WTC11 (cell line): Measurements from ENCODE around the gene MAP3K12. TPM values are rescaled to one million over a fixed set of nuclear protein-coding genes. Genes with fewer than 3 reads are reported as not detected.

Experiments used
- ATAC-seq: fragments of 200-7000 bp; cut with Tn5 transposase; 2 replicates; pipeline ENCODE4 v1.10.0; 2021; ENCODE audit warnings: mild to moderate bottlenecking, moderate library complexity
- CTCF ChIA-PET: fragments of 300-600 bp; sonication (Branson Sonifier 250); formaldehyde crosslinking; loops from one replicate; lab custom pipeline; 2021; ENCODE audit warnings: antibody characterized with exemption; lab: Charles Lee
- POLR2A ChIA-PET: fragments of 350-600 bp; sonication (Branson Sonifier 250); formaldehyde crosslinking; loops from one replicate; lab custom pipeline; 2021; ENCODE audit warnings: antibody characterized with exemption; lab: Charles Lee
- DNase-seq: peaks from one replicate; pipeline ENCODE4 v3.0.0; 2021; ENCODE audit warnings: low spot score
- H3K27ac Mint-ChIP-seq: 2 replicates; pipeline ENCODE4 v1.8.0; 2021; ENCODE audit warnings: mixed read lengths
- H3K27me3 Mint-ChIP-seq: 2 replicates; pipeline ENCODE4 v1.8.0; 2021; ENCODE audit warnings: low read depth, mild to moderate bottlenecking, moderate library complexity, mixed read lengths
- H3K36me3 Mint-ChIP-seq: 2 replicates; pipeline ENCODE4 v1.8.0; 2021; ENCODE audit warnings: mixed read lengths
- H3K4me1 Mint-ChIP-seq: 2 replicates; pipeline ENCODE4 v1.8.0; 2022; ENCODE audit warnings: mixed read lengths
- H3K4me3 Mint-ChIP-seq: 2 replicates; pipeline ENCODE4 v1.8.0; 2021; ENCODE audit warnings: mild to moderate bottlenecking, moderate library complexity, mixed read lengths
- H3K9me3 Mint-ChIP-seq: 2 replicates; pipeline ENCODE4 v1.8.0; 2021; ENCODE audit warnings: mixed read lengths
- EMX1 ChIP-seq: fragments of 250-450 bp; sonication (Bioruptor Pico); IDR thresholded peaks from 2 replicates; pipeline ENCODE4 v1.8.0; 2021; ENCODE audit warnings: mild to moderate bottlenecking
- FOXJ3 ChIP-seq: sonication (generic); formaldehyde crosslinking; IDR thresholded peaks from 2 replicates; pipeline ENCODE4 v1.9.0; 2021; ENCODE audit warnings: missing genetic modification reagents, mild to moderate bottlenecking, borderline replicate concordance
- NR1H2 ChIP-seq: sonication (generic); formaldehyde crosslinking; IDR thresholded peaks from 2 replicates; pipeline ENCODE4 v1.9.0; 2021; ENCODE audit warnings: mild to moderate bottlenecking, moderate library complexity, missing genetic modification reagents
- OVOL2 ChIP-seq: fragments of 250-450 bp; sonication (Bioruptor Pico); IDR thresholded peaks from 2 replicates; pipeline ENCODE4 v1.9.0; 2021; ENCODE audit warnings: mild to moderate bottlenecking, borderline replicate concordance
- ZNF121 ChIP-seq: sonication (generic); formaldehyde crosslinking; IDR thresholded peaks from 2 replicates; pipeline ENCODE4 v1.8.0; 2023; ENCODE audit warnings: missing genetic modification reagents
- ZNF263 ChIP-seq: sonication (generic); formaldehyde crosslinking; IDR thresholded peaks from 2 replicates; pipeline ENCODE4 v1.8.1; 2022; ENCODE audit warnings: low read depth, mild to moderate bottlenecking, moderate library complexity, missing genetic modification reagents
- ZNF671 ChIP-seq: fragments of 250-450 bp; sonication (Bioruptor Pico); IDR thresholded peaks from 2 replicates; pipeline ENCODE4 v1.8.0; 2021; ENCODE audit warnings: mild to moderate bottlenecking
- total RNA-seq: library from RNA; stranded (reverse); gene quantifications from 3 replicates; pipeline ENCODE4 v1.2.3, GENCODE V29; 2021
- TF ChIP-seq, protein P1 (sequence below): fragments of 250-450 bp; sonication (Bioruptor Pico); IDR thresholded peaks from 2 replicates; pipeline ENCODE4 v1.8.0; 2021; ENCODE audit warnings: mild to moderate bottlenecking
- TF ChIP-seq, protein P2 (sequence below): sonication (generic); formaldehyde crosslinking; conservative IDR thresholded peaks from 2 replicates; pipeline ENCODE4 v1.8.1; 2023; ENCODE audit warnings: mild to moderate bottlenecking, low read depth, missing genetic modification reagents, moderate library complexity
- TF ChIP-seq, protein P3 (sequence below): sonication (generic); formaldehyde crosslinking; IDR thresholded peaks from 2 replicates; pipeline ENCODE4 v1.8.1; 2022; ENCODE audit warnings: low read depth, missing genetic modification reagents, borderline replicate concordance
- TF ChIP-seq, protein P4 (sequence below): fragments of 250-450 bp; sonication (Bioruptor Pico); conservative IDR thresholded peaks from 2 replicates; pipeline ENCODE4 v1.9.0; 2021; ENCODE audit warnings: mild to moderate bottlenecking
- TF ChIP-seq, protein P5 (sequence below): fragments of 250-450 bp; sonication (Bioruptor Pico); IDR thresholded peaks from 2 replicates; pipeline ENCODE4 v1.9.0; 2021; ENCODE audit warnings: mild to moderate bottlenecking
- TF ChIP-seq, protein P6 (sequence below): sonication (generic); formaldehyde crosslinking; IDR thresholded peaks from 2 replicates; pipeline ENCODE4 v1.8.0; 2022; ENCODE audit warnings: missing genetic modification reagents
- TF ChIP-seq, protein P7 (sequence below): sonication (generic); formaldehyde crosslinking; IDR thresholded peaks from 2 replicates; pipeline ENCODE4 v1.8.0; 2023; ENCODE audit warnings: missing genetic modification reagents
- TF ChIP-seq, protein P8 (sequence below): fragments of 250-450 bp; sonication (Bioruptor Pico); IDR thresholded peaks from 2 replicates; pipeline ENCODE4 v1.9.0; 2021; ENCODE audit warnings: mild to moderate bottlenecking

MAP3K12 gene
- total RNA-seq, 1 experiment from 2014 or later: 23.6 TPM

DNA sequence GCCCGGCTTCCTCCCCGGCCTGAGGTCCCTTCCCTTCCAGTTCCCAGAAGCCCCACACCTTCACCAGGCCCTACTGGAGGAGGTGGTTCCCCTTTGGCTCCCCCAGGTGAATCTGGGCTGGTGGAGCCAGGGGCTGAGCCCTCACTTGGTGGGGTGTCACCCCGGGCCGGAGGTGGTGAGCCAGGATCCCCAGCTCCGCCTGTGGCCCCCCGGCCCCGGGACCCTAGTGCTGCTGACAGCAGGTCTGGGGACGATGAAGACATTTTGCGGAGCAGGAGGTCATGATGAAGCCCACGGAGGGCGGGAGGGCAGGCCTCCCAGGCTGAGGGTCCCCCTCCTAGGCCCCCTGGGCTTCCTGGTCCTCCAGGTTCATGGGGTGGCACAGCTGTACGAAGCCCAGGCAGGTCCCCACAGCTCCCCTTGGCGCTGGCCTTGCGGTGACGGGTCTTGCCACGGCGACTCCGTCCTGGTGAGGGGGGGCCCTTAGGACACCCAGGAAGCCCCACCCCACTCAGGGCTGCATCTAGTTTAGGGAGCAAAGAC, 16.6 kb downstream of the MAP3K12 start:
- 0 out of 2 replicates have a peak, but pooled peaks have one; percentile 28 for TF ChIP-seq FOXJ3 (CRISPR knock-in tag)
- TF ChIP-seq EMX1 (CRISPR knock-in tag): peak; percentile 71
- TF ChIP-seq ZNF263 (CRISPR knock-in tag): no peak
- TF ChIP-seq ZNF671 (CRISPR knock-in tag): peak; percentile 68; the same call in 1 of the 2 replicates
- TF ChIP-seq, protein P1, sequence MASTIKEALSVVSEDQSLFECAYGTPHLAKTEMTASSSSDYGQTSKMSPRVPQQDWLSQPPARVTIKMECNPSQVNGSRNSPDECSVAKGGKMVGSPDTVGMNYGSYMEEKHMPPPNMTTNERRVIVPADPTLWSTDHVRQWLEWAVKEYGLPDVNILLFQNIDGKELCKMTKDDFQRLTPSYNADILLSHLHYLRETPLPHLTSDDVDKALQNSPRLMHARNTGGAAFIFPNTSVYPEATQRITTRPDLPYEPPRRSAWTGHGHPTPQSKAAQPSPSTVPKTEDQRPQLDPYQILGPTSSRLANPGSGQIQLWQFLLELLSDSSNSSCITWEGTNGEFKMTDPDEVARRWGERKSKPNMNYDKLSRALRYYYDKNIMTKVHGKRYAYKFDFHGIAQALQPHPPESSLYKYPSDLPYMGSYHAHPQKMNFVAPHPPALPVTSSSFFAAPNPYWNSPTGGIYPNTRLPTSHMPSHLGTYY (CRISPR knock-in tag): peak; percentile 42; the same call in 1 of the 2 replicates
- TF ChIP-seq, protein P2, sequence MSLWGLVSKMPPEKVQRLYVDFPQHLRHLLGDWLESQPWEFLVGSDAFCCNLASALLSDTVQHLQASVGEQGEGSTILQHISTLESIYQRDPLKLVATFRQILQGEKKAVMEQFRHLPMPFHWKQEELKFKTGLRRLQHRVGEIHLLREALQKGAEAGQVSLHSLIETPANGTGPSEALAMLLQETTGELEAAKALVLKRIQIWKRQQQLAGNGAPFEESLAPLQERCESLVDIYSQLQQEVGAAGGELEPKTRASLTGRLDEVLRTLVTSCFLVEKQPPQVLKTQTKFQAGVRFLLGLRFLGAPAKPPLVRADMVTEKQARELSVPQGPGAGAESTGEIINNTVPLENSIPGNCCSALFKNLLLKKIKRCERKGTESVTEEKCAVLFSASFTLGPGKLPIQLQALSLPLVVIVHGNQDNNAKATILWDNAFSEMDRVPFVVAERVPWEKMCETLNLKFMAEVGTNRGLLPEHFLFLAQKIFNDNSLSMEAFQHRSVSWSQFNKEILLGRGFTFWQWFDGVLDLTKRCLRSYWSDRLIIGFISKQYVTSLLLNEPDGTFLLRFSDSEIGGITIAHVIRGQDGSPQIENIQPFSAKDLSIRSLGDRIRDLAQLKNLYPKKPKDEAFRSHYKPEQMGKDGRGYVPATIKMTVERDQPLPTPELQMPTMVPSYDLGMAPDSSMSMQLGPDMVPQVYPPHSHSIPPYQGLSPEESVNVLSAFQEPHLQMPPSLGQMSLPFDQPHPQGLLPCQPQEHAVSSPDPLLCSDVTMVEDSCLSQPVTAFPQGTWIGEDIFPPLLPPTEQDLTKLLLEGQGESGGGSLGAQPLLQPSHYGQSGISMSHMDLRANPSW (CRISPR knock-in tag): no peak
- DNase-seq (no peak), ATAC-seq (no peak; the same call in 1 of the 2 replicates)
- POLR2A ChIA-PET: interaction anchor here (0.7 to 2.7 kb wide), 7 partner anchors 10 to 215 kb away, joined by 3 to 23 read pairs (median 6); partner anchors contain the start of genes MAP3K12 and TARBP2
- H3K4me1 Mint-ChIP-seq: peaks cover 15% of the 10 kb centered on the region
- H3K27me3 Mint-ChIP-seq: no peaks in the 10 kb centered on the region
- CTCF ChIA-PET: interaction anchor here (0.5 to 8.1 kb wide), 19 partner anchors 9 to 256 kb away, joined by 3 to 99 read pairs (median 4); partner anchors contain the start of genes AAAS, ATP5MC2, MAP3K12 and NPFF
- H3K27ac Mint-ChIP-seq: no peak overlapping the region
- H3K4me3 Mint-ChIP-seq: no peak overlapping the region
- H3K9me3 Mint-ChIP-seq: no peaks in the 10 kb centered on the region
- H3K36me3 Mint-ChIP-seq: peaks cover 55% of the 10 kb centered on the region

DNA sequence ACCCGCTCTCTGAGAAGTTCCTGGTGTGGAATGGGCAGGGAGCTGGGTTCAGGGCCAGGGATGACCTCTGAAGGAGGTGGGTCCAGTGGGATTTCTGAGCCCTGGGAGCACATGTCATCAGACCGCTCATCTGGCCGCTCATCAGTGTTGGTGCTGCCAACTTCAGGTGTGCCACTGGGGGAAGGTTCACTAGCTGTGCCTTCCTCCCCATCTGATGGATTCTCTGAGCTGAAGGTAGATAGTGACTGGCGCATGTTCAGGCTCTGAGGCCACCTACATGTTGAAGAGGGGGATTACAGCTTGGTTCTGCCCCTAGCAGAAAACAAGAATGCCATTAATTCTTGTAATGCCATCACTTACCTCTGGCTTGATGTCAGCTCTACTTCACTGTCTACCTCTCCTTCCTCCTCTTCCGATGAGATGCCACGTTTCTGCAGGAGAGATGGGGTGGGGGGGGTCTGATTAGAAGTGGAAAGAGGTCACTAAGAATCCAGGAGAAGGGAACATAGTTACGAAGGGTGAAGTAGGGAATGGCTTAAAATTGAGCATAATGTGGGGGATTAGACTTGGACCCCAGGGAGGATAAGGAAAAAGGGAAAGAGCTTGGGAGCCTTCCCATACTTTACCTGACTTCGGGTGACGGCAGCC, 17.2 kb downstream of the MAP3K12 start:
- peak; percentile 19 for DNase-seq
- H3K27ac Mint-ChIP-seq: peak overlapping the region; percentile 86
- no peak for TF ChIP-seq FOXJ3 (CRISPR knock-in tag)
- no peak for TF ChIP-seq OVOL2 (CRISPR knock-in tag)
- TF ChIP-seq ZNF671 (CRISPR knock-in tag): no peak; the same call in 1 of the 2 replicates
- TF ChIP-seq, protein P3, sequence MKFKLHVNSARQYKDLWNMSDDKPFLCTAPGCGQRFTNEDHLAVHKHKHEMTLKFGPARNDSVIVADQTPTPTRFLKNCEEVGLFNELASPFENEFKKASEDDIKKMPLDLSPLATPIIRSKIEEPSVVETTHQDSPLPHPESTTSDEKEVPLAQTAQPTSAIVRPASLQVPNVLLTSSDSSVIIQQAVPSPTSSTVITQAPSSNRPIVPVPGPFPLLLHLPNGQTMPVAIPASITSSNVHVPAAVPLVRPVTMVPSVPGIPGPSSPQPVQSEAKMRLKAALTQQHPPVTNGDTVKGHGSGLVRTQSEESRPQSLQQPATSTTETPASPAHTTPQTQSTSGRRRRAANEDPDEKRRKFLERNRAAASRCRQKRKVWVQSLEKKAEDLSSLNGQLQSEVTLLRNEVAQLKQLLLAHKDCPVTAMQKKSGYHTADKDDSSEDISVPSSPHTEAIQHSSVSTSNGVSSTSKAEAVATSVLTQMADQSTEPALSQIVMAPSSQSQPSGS: no peak
- TF ChIP-seq ZNF263 (CRISPR knock-in tag): no peak
- TF ChIP-seq, protein P4, sequence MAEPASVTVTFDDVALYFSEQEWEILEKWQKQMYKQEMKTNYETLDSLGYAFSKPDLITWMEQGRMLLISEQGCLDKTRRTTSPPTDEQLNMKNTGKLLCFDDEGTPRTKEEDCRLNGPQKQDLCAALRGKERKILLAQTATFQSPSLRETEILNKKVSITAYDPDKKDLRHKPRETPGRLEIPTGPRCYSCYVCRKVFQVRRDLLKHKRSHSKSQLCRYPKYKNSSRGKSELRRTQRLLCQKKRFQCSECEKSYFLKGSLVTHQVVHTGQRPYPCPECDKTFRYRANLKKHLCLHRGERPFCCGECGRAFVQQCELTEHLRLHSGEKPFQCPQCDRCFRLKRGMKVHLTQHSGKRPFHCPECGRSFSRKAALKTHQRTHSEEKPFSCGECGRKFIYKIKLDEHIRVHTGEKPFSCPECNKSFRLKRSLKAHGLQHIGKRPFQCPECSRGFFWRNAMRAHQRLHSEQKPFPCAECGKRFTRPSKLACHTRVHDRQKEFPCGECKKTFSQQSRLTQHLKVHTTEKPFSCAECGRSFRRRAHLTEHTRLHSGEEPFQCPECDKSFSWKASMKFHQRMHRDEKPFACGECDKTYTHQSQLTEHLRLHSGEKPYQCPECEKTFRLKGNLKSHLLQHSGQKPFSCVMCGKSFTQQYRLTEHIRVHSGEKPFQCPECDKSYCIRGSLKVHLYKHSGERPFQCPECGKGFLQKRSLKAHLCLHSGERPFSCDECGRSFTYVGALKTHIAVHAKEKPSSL (CRISPR knock-in tag): 0 out of 2 replicates have a peak, but pooled peaks have one; percentile 30
- TF ChIP-seq, protein P5, sequence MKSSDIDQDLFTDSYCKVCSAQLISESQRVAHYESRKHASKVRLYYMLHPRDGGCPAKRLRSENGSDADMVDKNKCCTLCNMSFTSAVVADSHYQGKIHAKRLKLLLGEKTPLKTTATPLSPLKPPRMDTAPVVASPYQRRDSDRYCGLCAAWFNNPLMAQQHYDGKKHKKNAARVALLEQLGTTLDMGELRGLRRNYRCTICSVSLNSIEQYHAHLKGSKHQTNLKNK: no peak
- TF ChIP-seq, protein P6, sequence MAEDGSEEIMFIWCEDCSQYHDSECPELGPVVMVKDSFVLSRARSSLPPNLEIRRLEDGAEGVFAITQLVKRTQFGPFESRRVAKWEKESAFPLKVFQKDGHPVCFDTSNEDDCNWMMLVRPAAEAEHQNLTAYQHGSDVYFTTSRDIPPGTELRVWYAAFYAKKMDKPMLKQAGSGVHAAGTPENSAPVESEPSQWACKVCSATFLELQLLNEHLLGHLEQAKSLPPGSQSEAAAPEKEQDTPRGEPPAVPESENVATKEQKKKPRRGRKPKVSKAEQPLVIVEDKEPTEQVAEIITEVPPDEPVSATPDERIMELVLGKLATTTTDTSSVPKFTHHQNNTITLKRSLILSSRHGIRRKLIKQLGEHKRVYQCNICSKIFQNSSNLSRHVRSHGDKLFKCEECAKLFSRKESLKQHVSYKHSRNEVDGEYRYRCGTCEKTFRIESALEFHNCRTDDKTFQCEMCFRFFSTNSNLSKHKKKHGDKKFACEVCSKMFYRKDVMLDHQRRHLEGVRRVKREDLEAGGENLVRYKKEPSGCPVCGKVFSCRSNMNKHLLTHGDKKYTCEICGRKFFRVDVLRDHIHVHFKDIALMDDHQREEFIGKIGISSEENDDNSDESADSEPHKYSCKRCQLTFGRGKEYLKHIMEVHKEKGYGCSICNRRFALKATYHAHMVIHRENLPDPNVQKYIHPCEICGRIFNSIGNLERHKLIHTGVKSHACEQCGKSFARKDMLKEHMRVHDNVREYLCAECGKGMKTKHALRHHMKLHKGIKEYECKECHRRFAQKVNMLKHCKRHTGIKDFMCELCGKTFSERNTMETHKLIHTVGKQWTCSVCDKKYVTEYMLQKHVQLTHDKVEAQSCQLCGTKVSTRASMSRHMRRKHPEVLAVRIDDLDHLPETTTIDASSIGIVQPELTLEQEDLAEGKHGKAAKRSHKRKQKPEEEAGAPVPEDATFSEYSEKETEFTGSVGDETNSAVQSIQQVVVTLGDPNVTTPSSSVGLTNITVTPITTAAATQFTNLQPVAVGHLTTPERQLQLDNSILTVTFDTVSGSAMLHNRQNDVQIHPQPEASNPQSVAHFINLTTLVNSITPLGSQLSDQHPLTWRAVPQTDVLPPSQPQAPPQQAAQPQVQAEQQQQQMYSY (CRISPR knock-in tag): no peak
- TF ChIP-seq, protein P7, sequence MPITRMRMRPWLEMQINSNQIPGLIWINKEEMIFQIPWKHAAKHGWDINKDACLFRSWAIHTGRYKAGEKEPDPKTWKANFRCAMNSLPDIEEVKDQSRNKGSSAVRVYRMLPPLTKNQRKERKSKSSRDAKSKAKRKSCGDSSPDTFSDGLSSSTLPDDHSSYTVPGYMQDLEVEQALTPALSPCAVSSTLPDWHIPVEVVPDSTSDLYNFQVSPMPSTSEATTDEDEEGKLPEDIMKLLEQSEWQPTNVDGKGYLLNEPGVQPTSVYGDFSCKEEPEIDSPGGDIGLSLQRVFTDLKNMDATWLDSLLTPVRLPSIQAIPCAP (CRISPR knock-in tag): no peak
- no peak for TF ChIP-seq ZNF121 (CRISPR knock-in tag)
- no peak for TF ChIP-seq NR1H2
- TF ChIP-seq, protein P8, sequence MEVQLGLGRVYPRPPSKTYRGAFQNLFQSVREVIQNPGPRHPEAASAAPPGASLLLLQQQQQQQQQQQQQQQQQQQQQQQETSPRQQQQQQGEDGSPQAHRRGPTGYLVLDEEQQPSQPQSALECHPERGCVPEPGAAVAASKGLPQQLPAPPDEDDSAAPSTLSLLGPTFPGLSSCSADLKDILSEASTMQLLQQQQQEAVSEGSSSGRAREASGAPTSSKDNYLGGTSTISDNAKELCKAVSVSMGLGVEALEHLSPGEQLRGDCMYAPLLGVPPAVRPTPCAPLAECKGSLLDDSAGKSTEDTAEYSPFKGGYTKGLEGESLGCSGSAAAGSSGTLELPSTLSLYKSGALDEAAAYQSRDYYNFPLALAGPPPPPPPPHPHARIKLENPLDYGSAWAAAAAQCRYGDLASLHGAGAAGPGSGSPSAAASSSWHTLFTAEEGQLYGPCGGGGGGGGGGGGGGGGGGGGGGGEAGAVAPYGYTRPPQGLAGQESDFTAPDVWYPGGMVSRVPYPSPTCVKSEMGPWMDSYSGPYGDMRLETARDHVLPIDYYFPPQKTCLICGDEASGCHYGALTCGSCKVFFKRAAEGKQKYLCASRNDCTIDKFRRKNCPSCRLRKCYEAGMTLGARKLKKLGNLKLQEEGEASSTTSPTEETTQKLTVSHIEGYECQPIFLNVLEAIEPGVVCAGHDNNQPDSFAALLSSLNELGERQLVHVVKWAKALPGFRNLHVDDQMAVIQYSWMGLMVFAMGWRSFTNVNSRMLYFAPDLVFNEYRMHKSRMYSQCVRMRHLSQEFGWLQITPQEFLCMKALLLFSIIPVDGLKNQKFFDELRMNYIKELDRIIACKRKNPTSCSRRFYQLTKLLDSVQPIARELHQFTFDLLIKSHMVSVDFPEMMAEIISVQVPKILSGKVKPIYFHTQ (CRISPR knock-in tag): no peak

More for the DNA sequence above, 17.2 kb downstream of the MAP3K12 start:
- Mint-ChIP-seq H3K4me3 (no peak overlapping the region), H3K36me3 (peaks cover 60% of the 10 kb centered on the region), H3K4me1 (peaks cover 18% of the 10 kb centered on the region), H3K9me3 (no peaks in the 10 kb centered on the region), H3K27me3 (no peaks in the 10 kb centered on the region)
- ChIA-PET CTCF (interaction anchor here (0.5 to 8.1 kb wide), 30 partner anchors 8 to 434 kb away, joined by 3 to 99 read pairs (median 4); partner anchors contain the start of genes AAAS, ATP5MC2, MAP3K12 and NPFF), POLR2A (interaction anchor here (0.6 to 2.7 kb wide), 11 partner anchors 11 to 215 kb away, joined by 3 to 23 read pairs (median 3); partner anchors contain the start of genes MAP3K12 and TARBP2)
- ATAC-seq: peak; percentile 63
